ENCODE measurements around the gene CRELD2.

CRELD2 gene

DNA sequence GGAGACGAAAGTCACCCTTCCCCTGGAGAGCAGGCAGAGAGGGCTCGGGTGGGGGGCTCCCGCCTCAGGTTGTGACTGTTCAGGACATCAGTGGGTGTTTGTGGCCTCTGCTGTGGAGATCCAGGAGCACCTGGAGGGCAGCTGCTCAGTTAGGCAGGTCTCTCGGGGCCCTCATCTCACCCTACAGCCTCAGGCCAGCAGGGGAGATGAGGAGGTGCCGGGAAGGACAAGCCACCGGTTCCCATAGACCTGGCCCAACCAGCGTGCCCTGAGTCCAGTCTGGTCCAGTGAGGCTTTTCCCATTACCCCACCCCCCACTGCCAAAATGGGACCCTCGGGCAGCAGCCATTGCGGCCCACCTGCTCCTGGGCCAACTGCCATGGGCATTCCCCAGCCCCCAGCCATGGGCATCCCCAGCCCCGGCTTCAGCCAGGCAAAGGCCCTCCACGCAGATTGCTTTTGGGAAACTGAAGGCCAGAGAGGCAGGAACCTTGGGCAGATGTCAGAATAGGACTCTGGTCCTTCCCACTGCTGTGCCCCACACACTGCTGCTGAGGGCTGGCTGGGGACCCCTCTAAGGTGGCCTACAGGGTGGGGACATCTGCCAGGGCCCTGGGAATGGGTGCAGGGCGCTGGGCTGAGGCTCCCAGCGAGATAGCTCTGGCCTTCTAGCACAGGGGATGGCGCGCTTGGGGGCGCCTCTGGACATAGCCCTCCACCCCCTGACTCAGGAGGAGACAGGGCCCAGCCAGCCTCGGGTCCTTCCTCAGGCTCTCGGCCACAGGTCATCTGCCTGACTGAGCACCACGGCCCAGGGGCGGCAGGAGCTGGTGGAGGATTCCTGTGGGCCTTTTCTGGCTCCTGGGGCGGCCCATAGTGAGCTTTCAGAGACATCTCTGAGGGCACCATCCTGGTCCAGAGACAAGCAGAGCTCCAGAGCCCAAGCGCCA is 46.9 kb downstream of the CRELD2 start (continued):
- no peak for TF ChIP-seq ZNF202 (tag by site-specific recombination; IDR thresholded peaks at IDR 0.05; ENCODE audit: borderline replicate concordance)
- TF ChIP-seq, protein P1, sequence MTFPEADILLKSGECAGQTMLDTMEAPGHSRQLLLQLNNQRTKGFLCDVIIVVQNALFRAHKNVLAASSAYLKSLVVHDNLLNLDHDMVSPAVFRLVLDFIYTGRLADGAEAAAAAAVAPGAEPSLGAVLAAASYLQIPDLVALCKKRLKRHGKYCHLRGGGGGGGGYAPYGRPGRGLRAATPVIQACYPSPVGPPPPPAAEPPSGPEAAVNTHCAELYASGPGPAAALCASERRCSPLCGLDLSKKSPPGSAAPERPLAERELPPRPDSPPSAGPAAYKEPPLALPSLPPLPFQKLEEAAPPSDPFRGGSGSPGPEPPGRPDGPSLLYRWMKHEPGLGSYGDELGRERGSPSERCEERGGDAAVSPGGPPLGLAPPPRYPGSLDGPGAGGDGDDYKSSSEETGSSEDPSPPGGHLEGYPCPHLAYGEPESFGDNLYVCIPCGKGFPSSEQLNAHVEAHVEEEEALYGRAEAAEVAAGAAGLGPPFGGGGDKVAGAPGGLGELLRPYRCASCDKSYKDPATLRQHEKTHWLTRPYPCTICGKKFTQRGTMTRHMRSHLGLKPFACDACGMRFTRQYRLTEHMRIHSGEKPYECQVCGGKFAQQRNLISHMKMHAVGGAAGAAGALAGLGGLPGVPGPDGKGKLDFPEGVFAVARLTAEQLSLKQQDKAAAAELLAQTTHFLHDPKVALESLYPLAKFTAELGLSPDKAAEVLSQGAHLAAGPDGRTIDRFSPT (tag by site-specific recombination; IDR thresholded peaks at IDR 0.05): peak; percentile 27; the same call in 1 of the 2 replicates

DNA sequence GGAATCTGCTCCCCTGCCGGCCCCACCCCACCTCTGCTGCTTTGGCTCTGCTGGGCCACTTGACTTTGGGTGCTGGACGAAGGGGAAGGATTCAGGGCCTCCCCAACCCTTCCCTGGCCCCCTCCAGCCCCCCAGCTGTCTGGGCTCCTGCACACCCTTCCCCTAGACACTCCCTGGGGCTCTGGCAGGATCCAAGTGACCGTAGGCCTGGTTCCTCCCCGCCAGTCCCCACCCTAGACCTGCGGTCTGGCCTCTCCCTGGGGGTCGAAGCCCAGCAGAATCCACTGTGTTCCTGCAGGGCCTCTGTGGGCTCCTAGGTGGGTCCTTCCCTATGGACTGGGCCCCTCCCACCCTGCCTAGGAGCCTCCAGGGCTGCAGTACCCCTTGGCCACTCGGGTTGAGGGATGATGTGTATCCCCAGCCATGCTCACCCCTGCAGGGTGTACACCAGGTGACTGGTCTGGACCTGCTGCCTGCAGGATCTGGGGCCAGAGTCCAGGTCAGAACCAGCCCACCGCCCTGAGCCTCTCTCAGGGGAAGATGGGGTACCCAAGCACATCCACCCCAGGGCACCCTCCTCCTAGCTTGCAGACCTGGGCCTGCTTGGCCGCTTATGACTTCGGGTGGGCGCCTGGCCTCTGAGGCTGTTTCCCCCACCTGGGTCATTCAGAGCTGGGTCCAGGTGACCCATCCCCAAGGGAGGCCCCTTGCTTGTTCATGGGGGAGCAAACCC is 47.8 kb downstream of the CRELD2 start:
- Histone ChIP-seq H3K36me3 (ENCODE audit: control insufficient read depth in 2 of 2, insufficient read depth in 1 of 2, low read length in 2 of 2) (peaks cover 10 to 41% of the 10 kb centered on the region in 2 experiments), H3K9me3 (ENCODE audit: control insufficient read depth, insufficient read depth, low read depth, low read length) (no peaks in the 10 kb centered on the region), H3K4me3 (ENCODE audit: low read depth, low read length) (no peak overlapping the region), H3K4me1 (ENCODE audit: control insufficient read depth, insufficient read depth, low read length) (peaks cover 11% of the 10 kb centered on the region), H3K27ac (ENCODE audit: extremely low read depth, low read depth, low read length) (no peak overlapping the region)
- ChIA-PET POLR2A (interaction anchor here (0.9 to 1.8 kb wide), 5 partner anchors 14 to 64 kb away, joined by 3 to 6 read pairs (median 4); no protein-coding TSS in a partner anchor), CTCF (interaction anchor here (0.6 to 2.8 kb wide), 2 partner anchors 64 to 560 kb away, joined by 4 to 7 read pairs; no protein-coding TSS in a partner anchor)
- TF ChIP-seq SCRT1 (tag by site-specific recombination; IDR thresholded peaks at IDR 0.05; ENCODE audit: borderline replicate concordance) (no peak), KLF10 (tag by site-specific recombination; IDR thresholded peaks at IDR 0.05) (no peak), ZNF311 (tag by site-specific recombination; IDR thresholded peaks at IDR 0.05; ENCODE audit: borderline replicate concordance) (no peak), ZNF677 (tag by site-specific recombination; IDR thresholded peaks at IDR 0.05) (no peak), EGR2 (tag by site-specific recombination; IDR thresholded peaks at IDR 0.05; ENCODE audit: low read depth) (no peak), ZNF558 (tag by site-specific recombination; IDR thresholded peaks at IDR 0.05) (no peak), ZNF48 (tag by site-specific recombination; IDR thresholded peaks at IDR 0.05) (no peak), GLIS1 (tag by site-specific recombination; IDR thresholded peaks at IDR 0.05) (peak; percentile 95), ZNF274 (IDR thresholded peaks at IDR 0.05; ENCODE audit: low read length) (no peak), ZNF274 (tag by site-specific recombination; IDR thresholded peaks at IDR 0.05; ENCODE audit: borderline replicate concordance) (no peak), REPIN1 (tag by site-specific recombination; IDR thresholded peaks at IDR 0.05; ENCODE audit: low read depth) (no peak), ZNF223 (tag by site-specific recombination; IDR thresholded peaks at IDR 0.05) (no peak), HOXA7 (CRISPR knock-in tag; IDR thresholded peaks at IDR 0.05; ENCODE audit: borderline replicate concordance) (no peak), ZNF549 (tag by site-specific recombination; IDR thresholded peaks at IDR 0.05) (no peak), ZNF600 (tag by site-specific recombination; IDR thresholded peaks at IDR 0.05) (0 out of 2 replicates have a peak, but pooled peaks have one; percentile 17), BCL11A (tag by site-specific recombination; IDR thresholded peaks at IDR 0.05; ENCODE audit: low read depth) (peak; percentile 73; the same call in 1 of the 2 replicates), RBAK (tag by site-specific recombination; IDR thresholded peaks at IDR 0.05) (no peak), ZNF623 (tag by site-specific recombination; IDR thresholded peaks at IDR 0.05) (no peak), ZNF585B (tag by site-specific recombination; IDR thresholded peaks at IDR 0.05) (no peak), ZNF174 (tag by site-specific recombination; IDR thresholded peaks at IDR 0.05) (no peak), ZNF791 (tag by site-specific recombination; IDR thresholded peaks at IDR 0.05) (no peak), ZNF112 (tag by site-specific recombination; IDR thresholded peaks at IDR 0.05) (no peak), ZIC2 (tag by site-specific recombination; IDR thresholded peaks at IDR 0.05) (peak; percentile 73), ZNF707 (tag by site-specific recombination; IDR thresholded peaks at IDR 0.05) (no peak)
- TF ChIP-seq, protein P2, sequence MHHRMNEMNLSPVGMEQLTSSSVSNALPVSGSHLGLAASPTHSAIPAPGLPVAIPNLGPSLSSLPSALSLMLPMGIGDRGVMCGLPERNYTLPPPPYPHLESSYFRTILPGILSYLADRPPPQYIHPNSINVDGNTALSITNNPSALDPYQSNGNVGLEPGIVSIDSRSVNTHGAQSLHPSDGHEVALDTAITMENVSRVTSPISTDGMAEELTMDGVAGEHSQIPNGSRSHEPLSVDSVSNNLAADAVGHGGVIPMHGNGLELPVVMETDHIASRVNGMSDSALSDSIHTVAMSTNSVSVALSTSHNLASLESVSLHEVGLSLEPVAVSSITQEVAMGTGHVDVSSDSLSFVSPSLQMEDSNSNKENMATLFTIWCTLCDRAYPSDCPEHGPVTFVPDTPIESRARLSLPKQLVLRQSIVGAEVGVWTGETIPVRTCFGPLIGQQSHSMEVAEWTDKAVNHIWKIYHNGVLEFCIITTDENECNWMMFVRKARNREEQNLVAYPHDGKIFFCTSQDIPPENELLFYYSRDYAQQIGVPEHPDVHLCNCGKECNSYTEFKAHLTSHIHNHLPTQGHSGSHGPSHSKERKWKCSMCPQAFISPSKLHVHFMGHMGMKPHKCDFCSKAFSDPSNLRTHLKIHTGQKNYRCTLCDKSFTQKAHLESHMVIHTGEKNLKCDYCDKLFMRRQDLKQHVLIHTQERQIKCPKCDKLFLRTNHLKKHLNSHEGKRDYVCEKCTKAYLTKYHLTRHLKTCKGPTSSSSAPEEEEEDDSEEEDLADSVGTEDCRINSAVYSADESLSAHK (tag by site-specific recombination; IDR thresholded peaks at IDR 0.05): no peak
- TF ChIP-seq, protein P3, sequence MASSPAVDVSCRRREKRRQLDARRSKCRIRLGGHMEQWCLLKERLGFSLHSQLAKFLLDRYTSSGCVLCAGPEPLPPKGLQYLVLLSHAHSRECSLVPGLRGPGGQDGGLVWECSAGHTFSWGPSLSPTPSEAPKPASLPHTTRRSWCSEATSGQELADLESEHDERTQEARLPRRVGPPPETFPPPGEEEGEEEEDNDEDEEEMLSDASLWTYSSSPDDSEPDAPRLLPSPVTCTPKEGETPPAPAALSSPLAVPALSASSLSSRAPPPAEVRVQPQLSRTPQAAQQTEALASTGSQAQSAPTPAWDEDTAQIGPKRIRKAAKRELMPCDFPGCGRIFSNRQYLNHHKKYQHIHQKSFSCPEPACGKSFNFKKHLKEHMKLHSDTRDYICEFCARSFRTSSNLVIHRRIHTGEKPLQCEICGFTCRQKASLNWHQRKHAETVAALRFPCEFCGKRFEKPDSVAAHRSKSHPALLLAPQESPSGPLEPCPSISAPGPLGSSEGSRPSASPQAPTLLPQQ (tag by site-specific recombination; IDR thresholded peaks at IDR 0.05): 0 out of 2 replicates have a peak, but pooled peaks have one; percentile 11

Data from HEK293 (cell line).